Common myeloid progenitor, CD34-positive (primary cell): ENCODE data around the gene COG4.

Experiments used
- CTCF ChIA-PET: fragments of 350-600 bp; sonication (Branson Sonifier 250); formaldehyde crosslinking; loops from one replicate; lab custom pipeline; 2021; ENCODE audit warnings: antibody characterized with exemption; lab: Charles Lee
- POLR2A ChIA-PET: fragments of 350-600 bp; sonication (Branson Sonifier 250); formaldehyde crosslinking; loops from one replicate; lab custom pipeline; 2021; ENCODE audit warnings: antibody characterized with exemption; lab: Charles Lee
- DNase-seq, 3 donors: peaks; one replicate each; pipeline versions ENCODE4 v3.0.0 to v3.0.0-alpha.2; 2013
- H3K27ac ChIP-seq, 2 experiments: 1 replicate in 1 of 2; 2 replicates in 1 of 2; pipeline ENCODE4 v1.7.0; 2013; ENCODE audit warnings: inconsistent platforms in 2 of 2, low read length in 2 of 2, mild to moderate bottlenecking in 2 of 2, low read depth in 1 of 2, moderate library complexity in 1 of 2; ENCODE audit not compliant: severe bottlenecking in 2 of 2, insufficient read depth in 1 of 2, poor library complexity in 1 of 2
- H3K27me3 ChIP-seq, 5 experiments: replicated peaks in 2 of 5; 1 replicate in 3 of 5; 2 replicates in 2 of 5; pipeline versions ENCODE4 v1.6.1 to v1.7.0; 2013; ENCODE audit warnings: low read length in 4 of 5, mild to moderate bottlenecking in 2 of 5, moderate library complexity in 2 of 5, inconsistent platforms in 1 of 5; ENCODE audit not compliant: insufficient read depth in 5 of 5, control insufficient read depth in 4 of 5
- H3K36me3 ChIP-seq, 4 experiments: 1 replicate in 2 of 4; 2 replicates in 2 of 4; pipeline versions ENCODE4 v1.6.1 to v1.7.0; 2013; ENCODE audit warnings: low read length in 3 of 4, control low read depth in 1 of 4, mild to moderate bottlenecking in 1 of 4; ENCODE audit not compliant: control insufficient read depth in 4 of 4, insufficient read depth in 4 of 4
- H3K4me1 ChIP-seq, 4 experiments: 1 replicate in 3 of 4; 2 replicates in 1 of 4; pipeline versions ENCODE4 v1.6.1 to v1.7.1; 2013; ENCODE audit warnings: low read length in 3 of 4, mild to moderate bottlenecking in 3 of 4, control low read depth in 1 of 4, inconsistent platforms in 1 of 4, moderate library complexity in 1 of 4; ENCODE audit not compliant: control insufficient read depth in 4 of 4, insufficient read depth in 4 of 4; ENCODE audit errors: control extremely low read depth in 1 of 4
- H3K4me3 ChIP-seq, 7 experiments: 1 replicate in 4 of 7; 2 replicates in 3 of 7; pipeline versions ENCODE4 v1.5.1 to v1.7.0; 2013; ENCODE audit warnings: mild to moderate bottlenecking in 7 of 7, low read length in 6 of 7, moderate library complexity in 6 of 7, inconsistent platforms in 2 of 7, low read depth in 2 of 7, control low read depth in 1 of 7; ENCODE audit not compliant: insufficient read depth in 4 of 7, control insufficient read depth in 1 of 7; ENCODE audit errors: extremely low read depth in 1 of 7
- H3K9me3 ChIP-seq, 5 experiments: 1 replicate in 4 of 5; 2 replicates in 1 of 5; pipeline versions ENCODE4 v1.6.1 to v1.7.1; 2013; ENCODE audit warnings: low read length in 4 of 5, mild to moderate bottlenecking in 2 of 5, inconsistent platforms in 1 of 5, low read depth in 1 of 5, moderate library complexity in 1 of 5; ENCODE audit not compliant: control insufficient read depth in 4 of 5, insufficient read depth in 2 of 5; ENCODE audit errors: control extremely low read depth in 1 of 5
- WGBS: methylation state at CpG from one replicate; pipeline ENCODE4 v1.1.5; 2013; ENCODE audit not compliant: insufficient coverage; 5-methylcytosine and 5-hydroxymethylcytosine counted together

Gene COG4

DNA sequence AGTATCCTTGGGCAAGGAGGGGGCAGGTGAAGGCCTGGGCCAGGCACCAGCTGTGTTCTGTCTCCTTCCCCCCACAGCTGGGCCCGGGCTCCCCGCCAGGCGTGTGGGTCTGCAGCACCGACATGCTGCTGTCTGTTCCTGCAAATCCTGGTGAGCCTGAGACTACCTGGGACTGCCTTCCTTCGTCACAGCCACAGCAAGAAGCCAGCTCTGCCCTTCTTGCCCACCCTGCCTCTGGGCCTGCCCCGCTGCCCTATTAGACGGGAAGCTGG is 56.6 kb downstream of the COG4 start:
- no peak overlapping the region for H3K4me3 ChIP-seq
- WGBS, result 97% methylated on average over 6 of the region's 7 CpGs
- H3K27ac ChIP-seq, result no peak overlapping the region
- CTCF ChIA-PET, result interaction anchor here (0.8 to 4.5 kb wide), 4 partner anchors 13 to 97 kb away, joined by 3 to 16 read pairs (median 5); no protein-coding TSS in a partner anchor
- H3K36me3 ChIP-seq, result peaks cover 0 to 10% (median 3%) of the 10 kb centered on the region in 4 experiments
- POLR2A ChIA-PET, result interaction anchor here (0.7 kb wide), 1 partner anchor 44 kb away, joined by 4 read pairs; no protein-coding TSS in a partner anchor
- no peaks in the 10 kb centered on the region for H3K27me3 ChIP-seq
- peaks cover 0 to under 1% (median 0%) of the 10 kb centered on the region in 4 experiments for H3K4me1 ChIP-seq
- DNase-seq, result no peak
- no peaks in the 10 kb centered on the region for H3K9me3 ChIP-seq

DNA sequence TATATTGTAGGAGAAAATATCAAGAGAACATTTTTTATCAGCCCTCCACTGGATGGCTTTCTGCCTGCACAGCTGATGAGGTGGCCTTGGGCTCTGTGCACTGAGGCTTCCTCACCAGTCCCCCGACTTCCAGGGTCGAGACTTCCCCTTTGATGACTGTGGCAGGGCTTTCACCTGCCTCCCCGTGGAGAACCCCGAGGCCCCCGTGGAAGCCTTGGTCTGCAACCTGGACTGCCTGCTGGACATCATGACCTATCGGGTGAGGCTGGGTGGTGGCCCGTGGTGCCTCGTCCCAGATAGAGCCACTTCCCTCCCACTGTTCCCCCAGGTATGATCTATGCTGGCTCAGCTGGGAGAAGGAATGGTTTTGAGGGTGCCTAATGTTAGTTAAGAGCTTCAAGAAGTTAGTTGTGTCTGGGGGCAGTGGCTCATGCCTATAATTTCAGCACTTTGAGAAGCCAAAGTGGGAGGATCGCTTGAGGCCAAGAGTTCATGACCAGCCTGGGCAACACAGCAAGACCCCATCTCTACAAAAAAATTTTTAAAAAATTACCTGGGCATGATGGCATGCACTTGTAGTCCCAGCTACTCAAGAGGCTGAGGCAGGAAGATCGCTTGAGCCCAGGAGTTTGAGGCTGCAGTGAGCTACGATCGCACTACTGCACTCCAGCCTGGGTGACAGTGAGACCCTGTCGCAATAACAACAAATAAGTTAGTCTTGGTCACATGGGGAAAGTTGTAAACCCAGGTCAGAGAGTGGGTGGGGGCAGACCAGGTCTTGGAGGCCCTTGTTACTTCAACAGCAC is 57.2 kb downstream of the COG4 start:
- WGBS, result 77% methylated on average over 7 of the region's 13 CpGs
- Histone ChIP-seq H3K36me3 (peaks cover 0 to 10% (median 3%) of the 10 kb centered on the region in 4 experiments), H3K9me3 (no peaks in the 10 kb centered on the region), H3K4me3 (no peak overlapping the region), H3K27ac (no peak overlapping the region), H3K4me1 (peaks cover 0 to 6% (median under 1%) of the 10 kb centered on the region in 4 experiments), H3K27me3 (no peaks in the 10 kb centered on the region)
- DNase-seq, result no peak
- ChIA-PET POLR2A (no interaction called here), CTCF (interaction anchor here (1.7 to 4.5 kb wide), 2 partner anchors 13 to 72 kb away, joined by 7 to 16 read pairs; no protein-coding TSS in a partner anchor)

GRCh38 chr16:70463235-70463634 is 60.1 kb downstream of the COG4 start:
- Histone ChIP-seq H3K27ac (no peak overlapping the region), H3K36me3 (peaks cover 0 to 10% (median 1%) of the 10 kb centered on the region in 4 experiments), H3K27me3 (no peaks in the 10 kb centered on the region), H3K4me1 (peaks cover 0 to 14% (median 3%) of the 10 kb centered on the region in 4 experiments), H3K4me3 (no peak overlapping the region), H3K9me3 (no peaks in the 10 kb centered on the region)
- POLR2A ChIA-PET, result no interaction called here
- 100% methylated on average over 2 of the region's 2 CpGs for WGBS
- DNase-seq, result no peak
- CTCF ChIA-PET, result interaction anchor here (1.3 to 1.6 kb wide), 2 partner anchors 10 to 91 kb away, joined by 3 read pairs; no protein-coding TSS in a partner anchor

DNA sequence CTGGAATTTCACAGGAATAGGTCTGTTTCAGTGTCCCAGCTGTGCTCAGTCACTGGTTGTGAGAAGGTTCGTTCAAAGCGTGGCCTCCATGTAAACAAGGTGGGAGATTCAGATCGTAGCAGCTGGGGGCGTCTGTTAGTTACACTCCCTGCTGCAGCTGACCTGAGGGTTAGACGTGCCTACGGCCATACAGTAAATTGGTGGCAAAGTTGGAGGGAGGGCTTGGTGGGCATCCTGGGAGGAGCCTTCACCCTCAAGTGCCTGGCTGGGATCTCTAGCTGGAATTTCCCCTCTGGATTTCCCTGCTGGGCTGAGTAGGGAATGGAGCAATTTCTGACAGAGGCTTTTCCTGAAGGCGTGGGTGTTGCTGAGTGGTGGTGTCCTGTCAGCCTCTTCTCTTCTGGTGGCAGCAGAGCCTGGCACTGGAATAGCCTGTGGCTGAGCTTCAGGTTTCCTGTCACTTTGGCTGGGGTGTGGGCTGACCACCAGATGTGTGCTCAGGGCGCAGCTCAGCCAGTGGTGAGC is 62.6 kb downstream of the COG4 start:
- Histone ChIP-seq H3K9me3 (no peaks in the 10 kb centered on the region), H3K27ac (no peak overlapping the region), H3K27me3 (no peaks in the 10 kb centered on the region), H3K36me3 (peaks cover 0 to 10% (median 1%) of the 10 kb centered on the region in 4 experiments), H3K4me3 (peak overlapping the region in 1 of 7 experiments; percentile 25), H3K4me1 (peaks cover 0 to 14% (median 3%) of the 10 kb centered on the region in 4 experiments)
- WGBS, result 78% methylated on average over 8 of the region's 8 CpGs
- ChIA-PET CTCF (interaction anchor here (0.6 to 1.8 kb wide), 6 partner anchors 8 to 66 kb away, joined by 3 to 10 read pairs (median 4); no protein-coding TSS in a partner anchor), POLR2A (no interaction called here)
- DNase-seq, result peak in 1 of 3 donors; percentile 19

GRCh38 chr16:70457446-70458166 is 65.7 kb downstream of the COG4 start:
- Histone ChIP-seq H3K27me3 (no peaks in the 10 kb centered on the region), H3K36me3 (no peaks in the 10 kb centered on the region), H3K9me3 (no peaks in the 10 kb centered on the region), H3K27ac (no peak overlapping the region), H3K4me3 (no peak overlapping the region), H3K4me1 (peaks cover 5 to 21% (median 12%) of the 10 kb centered on the region in 4 experiments)
- POLR2A ChIA-PET, result no interaction called here
- CTCF ChIA-PET, result no interaction called here
- 100% methylated on average over 4 of the region's 5 CpGs for WGBS
- no peak for DNase-seq

DNA sequence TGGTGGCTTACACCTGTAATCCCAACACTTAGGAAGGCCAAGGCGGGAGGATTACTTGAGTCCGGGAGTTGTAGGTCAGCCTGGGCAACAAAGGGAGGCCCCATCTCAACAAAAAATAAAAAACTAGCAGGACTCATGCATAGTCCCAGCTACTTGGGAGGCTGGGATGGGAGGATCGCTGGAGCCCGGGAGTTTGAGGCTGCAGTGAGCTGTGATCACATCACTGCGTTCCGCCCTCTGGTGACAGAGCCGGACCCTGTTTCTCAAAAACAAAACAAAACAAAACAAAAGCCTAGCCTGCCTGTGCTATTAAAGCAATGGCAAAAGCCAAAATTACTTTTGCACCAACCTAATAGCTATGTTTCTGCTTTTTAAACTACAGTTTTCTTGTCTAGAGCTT is 67.4 kb downstream of the COG4 start:
- peak in 2 of 3 donors; percentile 22 to 26 for DNase-seq
- Histone ChIP-seq H3K27me3 (peaks cover 0 to 7% (median 0%) of the 10 kb centered on the region in 5 experiments), H3K36me3 (no peaks in the 10 kb centered on the region), H3K9me3 (no peaks in the 10 kb centered on the region), H3K27ac (no peak overlapping the region), H3K4me1 (peaks cover 6 to 14% (median 10%) of the 10 kb centered on the region in 4 experiments), H3K4me3 (no peak overlapping the region)
- WGBS, result 87% methylated on average over 5 of the region's 7 CpGs
- POLR2A ChIA-PET, result no interaction called here
- CTCF ChIA-PET, result interaction anchor here (0.7 to 1.6 kb wide), 11 partner anchors 14 to 66 kb away, joined by 3 to 5 read pairs (median 3); partner anchors contain the start of gene ST3GAL2
